LNCaP clone FGC (cell line): ENCODE data around the gene PIK3R6.

Experiments
- DNase-seq: peaks from one replicate; pipeline ENCODE4 v3.0.0-alpha.2; 2011; ENCODE audit warnings: low read depth
- H3K4me3 ChIP-seq: 2 replicates; pipeline ENCODE4 v1.5.1; 2011; ENCODE audit warnings: mild to moderate bottlenecking, low read depth, low read length, control low read depth
- CTCF ChIP-seq: IDR thresholded peaks from 2 replicates; pipeline ENCODE4 v1.5.1; 2012; ENCODE audit warnings: mild to moderate bottlenecking; ENCODE audit not compliant: control insufficient read depth, insufficient read depth; ENCODE audit errors: extremely low read depth

Gene PIK3R6

DNA sequence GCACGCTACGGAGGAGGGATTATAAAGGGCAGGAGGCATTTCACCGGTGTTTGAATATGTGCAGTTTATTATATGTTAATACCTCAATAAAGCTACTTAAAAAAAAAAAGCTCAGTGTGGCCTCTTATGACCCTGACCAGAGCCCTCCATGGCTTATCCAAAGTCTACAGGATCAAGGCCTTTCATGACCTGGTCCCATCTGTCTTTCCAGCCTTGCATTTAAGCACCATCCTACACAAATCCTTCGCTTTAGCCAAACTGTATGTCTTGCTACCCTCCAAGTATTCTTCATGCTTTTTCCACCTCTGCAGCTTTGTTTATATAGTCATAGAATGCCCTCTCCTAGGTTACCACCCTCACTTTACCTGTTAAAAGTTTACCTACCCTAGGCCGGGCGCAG lies 74.8 kb downstream of the PIK3R6 start:
- no peak overlapping the region for H3K4me3 ChIP-seq
- no peak for TF ChIP-seq CTCF
- no peak for DNase-seq

- DNase-seq, result no peak
- no peak overlapping the region for H3K4me3 ChIP-seq
- no peak for TF ChIP-seq CTCF
These were observed 75.6 kb downstream of the PIK3R6 start for GRCh38 chr17:8791910-8792270.

- DNase-seq, result no peak
- TF ChIP-seq CTCF, result no peak
- no peak overlapping the region for H3K4me3 ChIP-seq
These were observed 76.1 kb downstream of the PIK3R6 start for GRCh38 chr17:8791248-8791909.

DNA sequence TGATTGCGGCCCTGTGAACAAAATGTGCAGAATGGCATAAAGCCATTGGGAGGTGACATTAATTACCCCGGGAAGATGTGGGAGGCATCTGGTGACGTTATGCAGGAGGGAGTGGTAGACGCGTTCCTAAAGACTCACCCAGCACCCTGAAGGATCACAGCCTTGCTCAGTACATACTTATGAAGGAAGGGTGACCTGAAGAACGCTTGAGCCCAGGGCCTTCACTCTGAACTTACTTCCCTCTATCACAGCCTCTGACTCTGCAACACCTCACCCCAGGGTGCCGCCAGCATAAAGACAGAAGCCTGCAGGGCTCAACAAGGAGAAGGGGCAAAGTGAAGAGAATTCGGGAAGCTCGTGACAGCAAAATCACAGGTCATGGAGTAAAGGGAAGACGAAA lies 77.7 kb downstream of the PIK3R6 start:
- TF ChIP-seq CTCF, result no peak
- DNase-seq, result no peak
- H3K4me3 ChIP-seq, result no peak overlapping the region

- TF ChIP-seq CTCF, result no peak
- DNase-seq, result no peak
- no peak overlapping the region for H3K4me3 ChIP-seq
These were observed 78.5 kb downstream of the PIK3R6 start for GRCh38 chr17:8788998-8789397.

DNA sequence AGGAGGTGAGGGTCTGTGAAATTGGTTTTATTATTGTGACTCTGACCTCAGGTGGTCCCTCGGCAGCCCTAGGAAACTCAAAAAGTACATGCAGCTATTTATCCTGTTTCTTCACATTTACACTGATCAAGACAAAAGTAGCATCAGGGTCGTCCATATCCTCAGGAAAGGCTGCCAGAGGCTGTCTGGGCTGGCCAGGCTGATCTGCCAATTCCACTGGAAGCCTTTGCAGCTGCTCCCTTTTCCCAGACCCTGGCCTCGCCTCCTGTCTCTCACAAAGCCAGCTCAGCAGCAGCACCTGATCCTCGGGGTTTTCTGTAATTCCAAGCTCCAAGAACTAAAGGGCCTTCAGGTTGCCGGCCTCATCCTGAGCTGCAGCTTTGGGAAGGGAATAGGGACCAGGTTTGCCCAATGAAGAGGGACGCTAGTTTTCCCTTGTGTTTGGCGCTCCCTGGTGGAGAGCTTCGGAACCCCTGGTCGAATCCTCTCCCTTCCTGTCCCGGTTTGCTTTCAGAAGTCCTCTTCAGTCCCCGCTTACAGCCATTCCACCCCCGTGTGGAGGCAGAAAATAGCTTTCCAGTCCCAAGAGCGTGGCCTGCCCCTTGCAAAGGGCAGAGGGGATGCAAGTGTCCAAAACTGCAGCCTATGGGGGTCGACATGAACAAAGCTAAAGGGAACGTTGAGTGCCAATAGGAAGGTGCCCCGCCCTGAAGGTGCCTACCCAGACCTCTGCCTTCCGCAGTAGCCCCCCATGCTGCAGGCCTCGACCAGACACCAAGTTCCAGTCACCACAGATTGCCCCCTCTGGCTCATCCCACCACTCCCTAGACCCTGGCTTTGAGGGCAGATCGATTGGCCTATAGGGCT lies 81.7 kb downstream of the PIK3R6 start:
- peak; percentile 83 for TF ChIP-seq CTCF
- H3K4me3 ChIP-seq, result no peak overlapping the region
- DNase-seq, result peak; percentile 34

DNA sequence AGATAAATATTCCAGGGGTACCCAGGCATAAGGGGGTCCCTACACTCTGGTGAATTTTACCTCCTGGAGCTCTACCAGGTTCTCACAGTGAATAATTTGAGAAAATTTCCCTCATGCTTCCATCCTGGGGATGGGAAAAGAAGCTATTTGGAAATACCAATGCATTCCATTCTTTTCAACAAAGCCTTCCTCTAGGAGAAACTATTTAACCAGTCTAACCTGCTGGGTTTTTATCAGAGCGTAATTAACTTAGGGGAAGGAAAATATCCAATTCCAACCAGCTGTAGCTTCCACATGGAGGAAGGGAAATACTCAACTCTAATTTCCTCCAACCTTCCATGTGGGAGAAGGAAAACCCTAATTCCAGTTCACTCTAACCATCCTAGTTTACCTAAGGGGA lies 85.3 kb downstream of the PIK3R6 start:
- no peak overlapping the region for H3K4me3 ChIP-seq
- no peak for DNase-seq
- TF ChIP-seq CTCF, result no peak
